ENCODE results near the gene PPRC1.
A peak's percentile ranks its signal among the peaks of the same experiment; 100 is the strongest.
"Not testable (repeated sequence)": the region's sequence is repeated elsewhere in the genome, so short reads cannot be mapped to it uniquely, and the experiment has no call there.

Gene PPRC1

DNA sequence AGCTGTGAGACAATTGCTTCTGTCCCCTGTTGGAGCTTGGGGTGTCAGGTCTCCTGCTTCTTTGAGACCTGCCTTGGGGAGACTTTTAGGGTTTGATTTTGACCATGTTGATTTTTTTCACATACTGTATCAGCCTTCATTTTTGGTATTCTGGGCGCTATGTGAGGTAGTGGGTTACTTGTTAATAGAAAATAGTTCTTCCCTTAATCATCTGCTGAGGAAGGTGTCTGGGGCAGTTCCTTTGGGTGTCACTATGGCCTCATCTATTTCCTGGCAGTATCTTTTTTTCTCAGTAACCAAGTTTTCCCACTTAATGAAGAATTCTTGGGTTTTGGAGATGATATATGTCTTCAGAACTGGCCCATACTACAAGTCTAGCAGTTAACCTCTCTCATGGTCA is 14.7 kb downstream of the PPRC1 start:
- no peak for DNase-seq

DNA sequence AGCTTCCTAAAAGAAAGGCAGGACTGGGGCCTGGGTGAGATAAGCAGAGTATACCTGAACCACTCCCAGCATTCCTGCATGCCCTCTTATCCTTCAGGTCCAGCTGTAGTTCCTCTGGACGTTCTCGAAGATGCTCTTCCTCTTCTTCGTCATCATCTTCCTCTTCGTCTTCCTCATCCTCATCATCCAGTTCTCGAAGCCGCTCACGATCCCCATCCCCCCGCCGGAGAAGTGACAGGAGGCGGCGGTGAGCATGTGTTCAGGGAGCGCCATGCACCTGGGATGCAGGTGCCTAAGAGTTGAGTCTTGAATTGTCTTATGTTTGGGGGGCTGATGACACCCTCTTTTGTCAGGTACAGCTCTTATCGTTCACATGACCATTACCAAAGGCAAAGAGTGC is 15.4 kb downstream of the PPRC1 start:
- DNase-seq = no peak

DNA sequence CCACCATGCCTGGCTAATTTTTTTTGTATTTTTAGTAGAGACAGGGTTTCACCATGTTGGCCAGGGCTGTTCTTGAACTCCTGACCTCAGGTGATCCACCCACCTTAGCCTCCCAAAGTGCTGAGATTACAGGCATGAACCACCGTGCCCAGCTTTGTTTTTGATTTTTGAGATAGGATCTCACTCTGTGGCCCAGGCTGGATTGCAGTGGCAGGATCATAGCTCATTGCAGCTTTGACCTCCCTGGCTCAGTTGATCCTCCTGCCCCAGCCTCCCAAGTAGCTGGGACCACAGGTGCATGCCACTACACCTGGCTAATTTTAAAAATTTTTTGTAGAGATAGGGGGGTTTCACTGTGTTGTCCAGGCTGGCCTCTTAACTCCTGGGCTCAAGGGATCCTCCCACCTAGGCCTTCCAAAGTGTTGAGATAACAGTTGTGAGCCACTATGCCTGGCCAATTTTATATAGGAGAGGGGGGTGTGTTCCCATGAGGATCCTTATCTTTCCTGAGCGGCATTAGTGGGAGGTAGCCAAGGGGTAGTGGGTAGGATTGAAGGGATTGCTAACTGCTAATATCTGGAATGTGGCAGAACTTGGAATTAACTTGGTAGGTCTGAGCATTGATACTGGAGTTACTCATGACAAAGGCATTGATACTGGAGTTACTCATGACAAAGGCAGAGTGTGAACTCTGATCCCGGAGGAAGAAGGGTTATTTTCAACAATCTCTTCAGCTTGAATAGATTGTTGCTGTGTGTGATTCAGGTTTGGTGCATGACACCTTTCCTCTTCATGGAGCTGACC is 18.3 kb downstream of the PPRC1 start:
- DNase-seq = no peak

DNA sequence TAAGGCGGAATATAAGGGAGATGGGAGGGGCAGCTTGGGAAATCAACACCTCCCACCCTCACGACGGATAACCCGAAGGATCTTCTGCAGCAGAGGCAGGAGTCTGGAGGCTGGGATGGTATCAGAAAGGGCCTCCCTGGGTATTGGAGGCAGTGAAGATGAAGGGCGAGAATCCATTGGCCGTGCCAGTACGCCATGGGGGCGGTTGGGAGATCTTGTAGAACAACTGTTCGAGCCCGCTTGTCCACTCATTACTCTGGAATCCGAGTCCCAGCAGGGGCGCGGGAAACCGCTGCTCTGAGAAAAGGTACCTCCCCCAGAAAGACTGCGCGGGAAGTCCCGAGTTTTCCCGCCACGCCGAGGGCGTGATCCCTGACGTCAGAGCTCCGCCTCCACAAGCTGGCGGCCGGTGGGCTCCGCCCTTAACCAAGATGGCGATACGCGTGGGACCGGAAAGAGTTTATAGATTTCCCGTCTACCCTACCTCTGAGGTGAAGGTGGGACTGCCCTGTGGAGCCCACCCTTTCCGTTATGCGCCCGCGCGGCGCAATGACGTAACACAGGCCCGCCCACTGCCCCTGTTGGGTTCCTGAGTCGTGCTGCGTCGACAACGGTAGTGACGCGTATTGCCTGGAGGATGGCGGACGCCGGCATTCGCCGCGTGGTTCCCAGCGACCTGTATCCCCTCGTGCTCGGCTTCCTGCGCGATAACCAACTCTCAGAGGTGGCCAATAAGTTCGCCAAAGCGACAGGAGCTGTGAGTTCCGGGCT is 19.1 kb downstream of the PPRC1 start, which contains the start of gene NOLC1:
TSS of gene NOLC1 (plus strand) at position 616 of the 771 bp plus-strand sequence. CDS start at position 638, 22 bp downstream.
- peak; percentile 99 for DNase-seq

DNA sequence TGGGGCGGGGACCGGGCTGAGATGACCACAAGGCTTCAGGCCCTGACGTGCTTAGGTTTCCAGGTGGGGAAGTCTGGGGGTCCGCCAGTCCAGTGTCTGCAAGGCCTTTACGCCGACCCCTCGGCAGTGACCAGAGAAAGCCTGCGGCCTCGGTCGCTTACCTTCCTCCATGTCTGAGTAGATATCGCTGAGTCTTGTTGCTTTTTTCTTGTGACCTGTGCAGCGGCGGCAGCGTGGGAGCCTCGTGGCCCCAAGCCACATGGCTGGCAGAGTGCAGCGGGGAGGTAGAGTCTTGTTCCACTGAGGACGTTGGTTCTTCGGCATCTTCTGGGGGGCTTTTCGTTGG is 19.7 kb downstream of the PPRC1 start:
- DNase-seq = no peak

DNA sequence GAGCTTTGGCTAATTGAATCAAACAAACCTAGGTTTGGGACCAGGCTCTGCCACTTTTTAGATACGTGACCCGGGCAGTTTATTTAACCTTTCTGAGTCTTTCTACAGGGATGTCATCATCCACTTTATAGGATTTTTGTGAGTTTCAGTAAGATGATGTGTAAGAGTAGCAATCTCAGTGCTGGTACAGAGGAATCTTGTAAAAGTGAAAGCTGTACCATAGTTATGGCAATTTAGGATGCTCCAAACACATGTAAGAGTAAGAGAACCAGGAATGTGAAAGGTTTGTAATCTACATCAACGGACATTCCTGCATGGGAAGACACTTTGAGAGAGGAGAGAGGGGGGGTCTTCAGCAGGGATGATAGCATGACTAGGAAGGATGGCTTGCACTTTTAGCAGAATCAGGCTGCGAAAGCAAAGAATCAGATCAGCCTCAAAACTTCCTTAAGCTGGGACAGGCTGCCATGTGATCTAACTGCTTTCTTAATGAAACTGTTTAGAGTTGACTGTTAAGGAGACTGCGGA is 20.3 kb downstream of the PPRC1 start:
- no peak for DNase-seq

DNA sequence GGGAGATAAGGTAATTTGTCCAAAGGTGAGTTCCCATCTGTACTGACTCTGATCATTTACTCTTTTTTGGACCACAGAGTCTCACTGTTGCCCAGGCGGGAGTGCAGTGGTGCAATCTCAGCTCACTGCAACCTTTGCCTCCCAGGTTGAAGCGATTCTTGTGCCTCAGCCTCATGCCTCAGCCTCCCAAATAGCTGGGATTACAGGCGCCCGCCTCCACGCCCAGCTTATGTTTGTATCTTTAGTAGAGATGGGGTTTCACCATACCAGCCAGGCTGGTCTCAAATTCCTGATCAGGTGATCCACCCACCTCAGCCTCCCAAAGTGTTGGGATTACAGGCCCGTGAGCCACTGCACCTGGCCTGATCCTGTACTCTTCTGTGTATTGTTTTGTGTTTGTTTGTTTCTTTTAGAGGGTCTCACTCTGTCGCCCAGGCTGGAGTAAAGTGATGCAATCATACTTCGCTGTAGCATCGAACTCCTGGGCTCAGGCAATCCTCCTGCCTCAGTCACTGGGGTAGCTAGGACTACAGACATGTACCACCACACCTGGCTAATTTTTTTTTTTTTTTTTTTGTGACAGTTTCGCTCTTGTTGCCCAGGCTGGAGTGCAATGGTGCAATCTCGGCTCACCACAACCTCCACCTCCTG is 21.8 kb downstream of the PPRC1 start:
- no peak for DNase-seq

DNA sequence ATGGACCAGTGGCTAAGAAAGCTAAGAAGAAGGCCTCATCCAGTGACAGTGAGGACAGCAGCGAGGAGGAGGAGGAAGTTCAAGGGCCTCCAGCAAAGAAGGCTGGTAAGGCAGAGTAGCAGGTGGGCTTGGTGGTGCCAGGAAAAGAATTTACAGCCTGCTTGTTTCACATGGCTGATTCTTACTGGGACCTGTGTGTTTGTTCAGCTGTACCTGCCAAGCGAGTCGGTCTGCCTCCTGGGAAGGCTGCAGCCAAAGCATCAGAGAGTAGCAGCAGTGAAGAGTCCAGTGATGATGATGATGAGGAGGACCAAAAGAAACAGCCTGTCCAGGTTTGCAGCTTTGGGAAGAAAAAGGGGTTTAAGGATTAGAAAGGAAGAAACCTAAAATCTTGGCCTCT is 24.4 kb downstream of the PPRC1 start:
- no peak for DNase-seq

DNA sequence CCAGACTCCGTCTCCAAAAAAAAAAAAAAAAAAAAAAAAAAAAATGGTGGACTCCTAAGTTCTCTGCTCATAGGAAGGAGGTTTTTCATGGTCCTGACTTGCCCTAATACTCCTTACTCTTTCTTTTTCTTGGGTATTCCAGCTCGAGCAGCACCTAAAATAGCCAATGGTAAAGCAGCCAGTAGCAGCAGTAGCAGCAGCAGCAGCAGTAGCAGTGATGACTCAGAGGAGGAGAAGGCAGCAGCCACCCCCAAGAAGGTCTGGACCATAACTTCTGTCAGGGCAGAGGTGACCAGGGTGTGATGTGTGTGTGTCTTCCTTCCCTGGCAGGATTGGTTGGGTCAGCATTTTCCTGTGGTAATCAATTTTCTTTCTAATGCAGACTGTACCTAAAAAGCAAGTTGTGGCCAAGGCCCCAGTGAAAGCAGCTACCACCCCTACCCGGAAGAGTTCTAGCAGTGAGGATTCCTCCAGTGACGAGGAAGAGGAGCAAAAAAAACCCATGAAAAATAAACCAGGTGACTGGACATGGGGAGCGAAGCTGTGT is 26.3 kb downstream of the PPRC1 start:
- DNase-seq = no peak

DNA sequence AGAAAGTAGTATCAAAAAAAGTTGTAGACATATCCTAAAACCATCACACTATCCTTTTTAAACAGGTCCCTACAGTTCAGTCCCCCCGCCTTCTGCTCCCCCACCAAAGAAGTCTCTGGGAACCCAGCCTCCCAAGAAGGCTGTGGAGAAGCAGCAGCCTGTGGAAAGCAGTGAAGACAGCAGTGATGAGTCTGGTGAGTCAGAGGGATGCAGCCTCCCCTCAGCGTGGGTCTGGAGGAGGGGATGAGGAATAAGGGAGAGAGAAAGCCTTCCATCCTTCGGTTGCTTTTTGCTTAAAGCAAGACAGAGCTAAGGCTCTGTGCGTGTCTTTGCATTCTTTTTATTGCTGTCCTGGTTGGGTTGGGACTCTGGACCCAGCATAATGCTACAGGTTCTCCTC is 27.0 kb downstream of the PPRC1 start:
- no peak for DNase-seq

DNA sequence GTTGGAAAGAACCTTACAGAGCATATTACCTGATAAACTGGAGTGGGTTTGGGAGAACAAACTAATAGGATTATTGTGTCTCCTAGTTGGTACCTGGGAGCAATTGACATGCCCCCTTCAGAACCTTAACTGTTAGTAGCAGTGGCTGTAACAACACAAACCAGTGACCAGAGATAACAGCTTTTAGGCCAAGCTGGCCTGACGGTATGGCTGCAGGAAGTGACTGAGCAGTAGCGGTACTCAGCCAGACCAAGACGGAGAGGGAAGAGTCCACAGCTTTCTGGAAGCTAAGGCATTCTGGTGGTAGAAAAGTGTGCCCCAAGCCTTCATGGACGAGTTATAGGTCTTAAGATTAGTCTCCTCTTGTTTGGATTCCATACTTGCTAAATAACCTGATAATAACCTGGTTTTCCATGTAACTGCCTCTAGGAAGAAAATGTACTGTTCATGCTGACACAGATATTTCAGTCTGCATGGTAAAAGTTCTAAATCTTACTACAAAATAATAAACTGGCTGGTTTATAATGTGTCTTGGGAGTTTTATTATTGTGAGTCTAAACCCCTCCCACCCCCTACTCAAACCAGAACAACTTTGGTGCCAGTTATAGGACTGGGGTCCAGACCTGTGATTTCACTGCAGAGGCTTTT is 30.6 kb downstream of the PPRC1 start:
- DNase-seq = no peak

DNA sequence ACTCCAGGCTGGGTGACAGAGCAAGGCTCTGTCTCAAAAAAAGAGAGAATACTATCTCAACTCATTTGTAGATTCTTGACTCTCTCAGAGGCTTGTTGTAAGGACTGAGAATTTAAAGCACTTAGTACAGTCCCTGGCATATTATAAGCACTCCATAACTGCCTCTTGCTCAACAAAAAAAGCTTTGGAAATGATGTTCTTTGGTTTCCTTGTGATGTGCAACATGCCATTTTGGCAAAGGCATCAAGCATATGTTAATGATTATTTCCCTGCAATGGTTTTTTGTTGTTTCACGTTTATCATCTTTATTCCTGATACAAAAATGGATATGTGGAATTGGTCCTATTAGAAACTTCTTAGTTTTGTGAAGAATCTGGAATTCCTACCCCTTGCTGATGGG is 35.0 kb downstream of the PPRC1 start:
- no peak for DNase-seq

DNA sequence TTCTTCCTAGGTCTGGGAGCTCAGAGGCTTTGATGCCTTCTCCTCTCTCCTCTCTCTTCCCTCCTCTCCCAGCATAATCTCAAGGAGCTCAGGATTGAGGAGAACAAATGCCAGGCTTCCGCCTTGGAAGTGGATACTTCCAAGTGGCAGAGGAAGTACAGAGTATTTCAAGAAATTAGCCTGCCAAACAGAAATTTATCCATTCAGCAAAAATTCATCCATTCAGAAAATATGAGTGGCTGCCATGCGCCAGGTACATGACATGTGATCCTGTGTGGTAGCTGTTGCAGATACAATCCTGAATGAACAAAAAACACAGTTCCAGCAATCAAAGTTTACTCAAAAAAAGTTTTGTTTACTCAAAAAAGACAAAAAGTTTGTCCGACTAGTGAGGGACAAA is 37.8 kb downstream of the PPRC1 start:
- no peak for DNase-seq

DNA sequence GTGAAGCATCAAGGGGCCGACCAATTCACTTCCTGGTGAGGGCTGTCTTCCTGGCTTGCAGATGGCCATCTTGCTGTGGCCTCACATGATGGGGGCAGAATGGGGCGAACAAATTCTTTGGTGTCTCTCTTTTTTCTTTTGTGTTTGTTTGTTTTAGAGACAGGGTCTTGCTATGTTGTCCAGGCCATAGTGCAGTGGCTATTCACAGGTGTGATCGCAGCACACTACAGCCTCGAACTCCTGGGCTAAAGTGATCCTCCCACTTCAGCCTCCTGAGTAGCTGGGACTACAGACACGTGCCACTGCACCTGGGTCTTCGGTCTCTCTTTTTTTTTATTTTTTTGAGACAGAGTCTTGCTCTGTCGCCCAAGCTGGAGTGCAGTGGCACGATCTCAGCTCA is 39.4 kb downstream of the PPRC1 start:
- DNase-seq = no peak

DNA sequence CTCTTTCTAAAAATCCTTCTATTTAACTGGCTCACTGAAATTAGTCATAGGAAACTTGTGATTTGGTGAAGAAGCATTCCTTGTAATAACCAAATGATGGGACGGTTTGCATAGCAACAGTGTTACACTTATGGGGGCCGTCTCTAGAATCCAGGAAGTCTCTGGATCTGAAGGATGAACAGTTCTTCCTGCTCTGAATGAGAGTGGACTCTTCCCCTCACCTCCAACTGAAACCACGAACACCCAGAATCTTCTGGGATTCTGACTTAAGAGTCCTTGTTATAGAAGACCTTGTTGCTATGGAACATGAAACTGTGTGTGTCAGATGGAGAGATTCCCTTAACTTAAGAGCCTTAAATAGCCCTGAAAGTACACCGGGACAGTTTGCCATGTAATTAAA is 42.6 kb downstream of the PPRC1 start:
- no peak for DNase-seq

DNA sequence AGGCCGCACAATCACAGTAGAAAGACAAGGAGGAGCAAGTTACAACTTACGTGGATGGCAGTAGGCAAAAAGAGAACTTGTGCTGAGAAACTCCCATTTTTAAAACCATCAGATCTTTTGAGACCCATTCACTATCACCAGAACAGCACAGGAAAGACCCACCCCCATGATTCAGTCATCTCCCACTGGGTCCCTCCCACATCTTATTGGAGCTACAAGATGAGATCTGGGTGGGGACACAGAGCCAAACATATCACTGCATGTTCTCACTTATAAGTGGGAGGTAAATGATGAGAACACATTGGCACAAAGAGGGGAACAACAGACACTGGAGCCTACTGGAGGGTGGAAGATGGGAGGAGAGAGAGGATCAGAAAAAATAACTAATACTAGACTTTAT is 51.8 kb downstream of the PPRC1 start:
- DNase-seq = no peak

DNA sequence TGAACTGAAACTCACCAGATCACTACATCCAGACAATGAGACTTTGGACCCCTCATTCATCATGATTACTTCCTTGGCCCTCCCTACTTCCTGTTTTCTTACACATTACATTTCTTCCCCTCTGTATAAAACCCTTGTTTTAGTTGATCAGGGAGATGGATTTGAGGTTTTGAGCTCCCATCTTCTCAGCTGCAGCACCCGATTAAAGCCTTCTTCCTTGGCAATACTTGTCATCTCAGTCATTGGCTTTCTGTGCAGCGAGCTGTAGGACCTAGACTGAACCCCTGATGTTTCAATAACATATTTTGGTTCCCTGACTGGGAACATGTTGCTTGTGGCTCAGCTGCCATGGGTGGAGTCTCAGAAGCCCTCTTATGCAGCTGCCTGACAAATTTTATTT is 52.4 kb downstream of the PPRC1 start:
- no peak for DNase-seq

DNA sequence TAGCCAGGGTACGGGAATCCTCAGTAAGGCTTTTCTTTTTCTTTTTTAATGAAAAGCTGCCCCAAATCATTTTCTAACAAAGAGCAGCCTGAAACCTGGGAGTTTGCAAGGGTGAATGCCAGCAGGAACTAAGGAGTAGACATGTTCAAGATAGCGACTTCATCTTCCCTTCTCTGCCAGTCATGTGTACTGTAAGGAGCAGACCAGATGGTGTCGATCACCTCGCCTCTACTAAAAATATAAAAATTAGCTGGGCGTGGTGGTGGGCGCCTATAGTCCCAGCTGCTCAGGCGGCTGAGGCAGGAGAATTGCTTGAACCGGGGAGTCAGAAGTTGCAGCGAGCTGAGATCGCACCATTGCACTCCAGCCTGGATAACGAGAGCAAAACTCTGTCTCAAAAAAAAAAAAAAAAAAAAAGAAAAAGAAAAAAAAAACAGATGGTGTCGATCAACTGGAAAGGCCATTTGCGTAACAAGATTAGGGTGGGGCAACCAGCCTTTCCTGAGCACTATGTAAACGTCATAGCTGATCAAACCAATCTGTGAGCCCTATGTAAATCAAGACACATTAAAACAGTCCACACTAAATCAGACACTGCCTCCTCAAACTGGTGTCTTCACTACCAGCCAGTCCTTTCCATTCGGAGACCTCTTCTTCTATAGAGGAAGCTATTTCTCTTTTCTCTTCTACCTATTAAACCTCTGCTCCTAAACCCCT is 53.1 kb downstream of the PPRC1 start:
- DNase-seq = no peak

DNA sequence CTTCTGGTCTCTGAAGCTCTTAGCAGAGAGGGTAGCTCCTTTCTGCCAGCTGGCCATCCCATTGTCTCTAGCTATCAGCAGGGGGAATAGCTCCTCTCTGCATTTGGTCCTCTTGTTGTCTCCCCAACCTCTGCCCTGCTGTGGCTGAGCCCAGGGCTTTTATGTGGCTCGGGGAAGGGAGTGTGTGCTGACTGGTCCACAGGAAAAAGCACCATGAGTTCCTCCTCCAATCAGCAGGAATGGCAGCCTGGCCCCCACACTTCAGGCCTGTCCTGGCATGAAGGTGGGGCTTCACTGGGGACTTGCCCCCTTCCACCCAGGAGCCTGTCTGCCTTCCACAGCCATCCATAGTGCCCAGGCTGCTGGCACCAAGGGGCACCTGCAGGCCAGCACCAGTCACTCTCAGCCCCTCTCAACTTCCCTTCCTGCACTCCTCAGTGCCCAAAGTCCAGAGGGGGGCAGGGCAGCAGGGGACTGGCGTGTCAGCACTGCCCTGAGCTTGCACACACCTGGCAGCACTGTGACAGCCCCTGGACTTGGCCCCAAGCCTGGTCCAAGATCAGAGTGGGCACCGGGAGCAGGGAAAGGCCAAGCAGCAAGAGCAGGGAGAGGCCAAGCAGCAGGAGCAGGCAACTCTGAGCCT is 55.6 kb downstream of the PPRC1 start:
- DNase-seq = no peak

DNA sequence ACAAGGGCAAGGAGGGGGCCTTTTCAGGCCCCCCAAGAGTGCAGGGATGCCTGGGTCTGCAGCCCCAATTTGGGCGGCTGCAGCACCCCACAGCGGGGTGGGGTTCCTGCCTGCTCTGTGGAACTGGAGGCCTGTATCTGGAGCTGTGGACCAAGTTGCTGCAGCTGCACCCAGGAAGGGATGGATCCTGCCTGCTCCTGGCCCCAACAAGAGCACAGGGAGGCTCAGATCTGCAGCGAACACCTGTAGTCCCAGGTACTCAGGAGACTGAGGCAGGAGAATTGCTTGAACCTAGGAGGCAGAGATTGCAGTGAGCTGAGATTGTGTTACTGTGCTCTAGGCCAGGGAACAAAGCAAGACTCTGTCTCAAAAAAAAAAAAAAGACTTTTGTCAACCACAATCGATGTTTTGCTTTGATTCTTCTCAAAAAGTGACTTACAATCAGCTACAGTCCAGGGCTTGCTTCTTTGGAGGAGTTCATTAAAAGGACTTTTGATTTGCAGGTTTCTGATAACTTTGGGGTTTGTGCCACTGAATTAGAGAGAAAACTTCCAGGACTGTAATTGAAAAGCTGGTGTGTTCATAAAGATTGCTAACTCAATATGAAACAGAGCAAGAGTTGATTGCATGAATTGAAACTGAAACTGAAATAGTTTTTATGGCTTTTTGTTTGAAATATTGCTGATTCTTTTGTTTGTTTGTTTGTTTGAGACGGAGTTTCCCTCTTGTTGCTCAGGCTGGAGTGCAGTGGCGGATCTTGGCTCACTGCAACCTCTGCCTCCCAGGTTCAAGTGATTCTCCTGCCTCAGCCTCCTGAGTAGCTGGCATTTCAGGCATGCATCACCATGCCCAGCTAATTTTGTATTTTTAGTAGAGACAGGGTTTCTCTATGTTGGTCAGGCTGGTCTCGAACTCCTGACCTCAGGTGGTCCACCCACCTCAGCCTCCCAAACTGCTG is 56.4 kb downstream of the PPRC1 start:
- DNase-seq = not testable (repeated sequence)

All from right hindlimb (tissue), 1 donor.